ENCODE measurements around the gene CDK17. TPM values are rescaled to one million over a fixed set of nuclear protein-coding genes. Genes with fewer than 3 reads are reported as not detected.
"Not testable (repeated sequence)": the region's sequence is repeated elsewhere in the genome, so short reads cannot be mapped to it uniquely, and the experiment has no call there.

CDK17 gene
- total RNA-seq, 1 donor from 2014 or later: 197 TPM

DNA sequence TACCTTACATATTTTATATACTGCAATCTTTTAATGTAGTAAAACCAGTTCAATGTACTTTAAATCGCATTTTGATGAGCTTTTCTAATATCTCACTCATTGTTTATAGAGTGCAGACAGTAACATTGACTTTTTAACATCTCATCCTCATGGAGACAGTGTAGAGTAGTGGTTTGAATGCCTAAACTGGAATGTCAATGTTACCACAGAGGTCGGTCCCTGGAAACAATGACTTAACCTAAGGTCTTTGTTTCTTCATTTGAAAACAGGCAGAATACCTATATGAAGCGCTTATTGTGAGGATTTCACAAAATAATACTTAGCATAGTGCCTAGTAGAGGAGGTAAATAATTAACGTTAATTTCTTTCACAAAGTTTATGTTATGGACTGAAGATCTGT lies 5.0 kb downstream of the CDK17 start:
- DNase-seq (ENCODE audit: extremely low read depth, low read depth, low spot score): no peak

DNA sequence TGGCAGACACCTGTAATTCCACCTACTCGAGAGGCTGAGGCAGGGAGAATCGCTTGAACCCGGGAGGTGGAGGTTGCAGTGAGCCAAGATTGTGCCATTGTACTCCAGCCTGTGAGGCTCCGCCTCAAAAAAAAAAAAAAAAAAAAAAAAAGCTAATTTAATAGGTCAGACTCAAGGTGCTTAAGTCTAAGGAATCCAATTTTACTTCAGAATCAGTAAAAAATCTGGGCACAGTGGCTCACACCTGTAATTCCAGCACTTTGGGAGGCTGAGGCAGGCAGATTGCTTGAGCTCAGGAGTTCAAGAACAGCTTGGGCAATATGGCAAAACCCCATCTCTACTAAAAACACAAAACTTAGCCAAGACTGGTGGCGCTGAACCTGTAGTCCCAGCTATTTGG lies 7.0 kb downstream of the CDK17 start:
- not testable (repeated sequence) for DNase-seq (ENCODE audit: extremely low read depth, low read depth, low spot score)

DNA sequence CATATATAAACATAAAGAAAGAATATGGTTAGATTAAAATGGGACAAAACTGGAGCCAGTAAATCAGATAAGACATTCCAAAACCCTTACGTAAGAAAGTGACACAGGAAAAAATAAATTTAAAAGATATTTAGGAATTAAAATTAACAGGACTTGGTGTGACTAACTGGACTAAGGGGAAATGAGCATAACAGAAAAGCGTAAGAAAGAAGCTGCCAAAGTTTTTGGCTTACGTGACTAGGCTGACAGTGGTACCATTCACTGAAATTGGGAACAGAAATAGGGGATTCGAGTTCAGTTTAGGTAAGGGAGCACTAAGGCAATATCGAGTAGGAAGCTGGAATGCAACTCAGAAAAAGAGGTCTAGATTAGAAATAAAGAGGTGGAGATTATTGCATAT lies 7.8 kb downstream of the CDK17 start:
- no peak for DNase-seq (ENCODE audit: extremely low read depth, low read depth, low spot score)

DNA sequence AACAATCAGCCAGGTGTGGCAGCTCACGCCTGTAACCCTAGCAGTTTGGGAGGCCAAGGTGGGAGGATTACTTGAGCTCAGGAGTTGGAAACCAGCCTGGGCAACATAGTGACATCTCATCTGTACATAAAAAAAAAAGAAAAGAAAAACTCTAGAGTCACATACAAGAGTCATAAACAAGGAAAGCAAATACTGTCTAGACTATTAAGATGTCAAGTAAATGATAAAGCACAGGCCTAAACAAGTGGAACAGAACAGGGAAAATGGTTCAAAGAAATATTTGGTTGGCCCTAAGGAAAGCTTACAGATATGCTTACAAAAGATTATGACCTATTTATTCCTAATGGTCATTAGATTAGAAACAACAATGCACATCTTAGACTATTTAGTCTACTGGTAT lies 12.3 kb downstream of the CDK17 start:
- DNase-seq (ENCODE audit: extremely low read depth, low read depth, low spot score): no peak

DNA sequence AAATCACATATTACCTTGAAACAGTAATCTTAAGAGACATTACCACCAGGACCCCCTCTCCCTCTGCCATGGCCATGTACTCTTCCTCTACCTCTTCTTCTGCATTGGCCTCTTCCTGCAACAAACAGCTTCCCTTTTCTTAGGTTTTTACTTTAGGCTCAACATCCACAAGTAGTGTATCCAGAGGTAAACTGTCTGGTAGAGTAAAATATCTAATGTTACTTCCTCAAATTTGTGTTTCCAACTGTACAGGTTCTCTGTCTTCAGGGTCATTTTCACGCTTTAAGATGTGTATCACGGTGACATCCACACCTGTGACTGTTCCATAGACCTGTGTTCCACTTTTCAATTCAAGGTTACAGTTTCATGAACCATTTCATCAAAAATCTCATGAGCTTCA lies 13.4 kb downstream of the CDK17 start:
- DNase-seq (ENCODE audit: extremely low read depth, low read depth, low spot score): no peak

DNA sequence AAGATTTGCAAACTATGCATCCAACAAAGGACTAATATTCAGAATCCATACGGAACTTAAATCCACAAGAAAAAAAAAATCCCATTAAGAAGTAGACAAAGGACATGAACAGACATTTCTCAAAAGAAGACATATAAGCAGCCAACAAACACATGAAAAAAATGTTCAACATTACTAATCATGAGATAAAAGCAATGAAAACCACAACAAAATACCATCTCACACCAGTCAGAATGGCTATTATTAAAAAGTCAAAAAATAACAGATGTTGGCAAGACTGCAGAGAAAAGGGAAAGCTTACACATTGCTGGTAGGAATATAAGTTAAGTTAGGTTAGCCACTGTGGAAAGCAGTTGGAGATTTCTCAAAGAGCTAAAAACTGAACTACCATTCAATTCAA lies 16.2 kb downstream of the CDK17 start:
- no peak for DNase-seq (ENCODE audit: extremely low read depth, low read depth, low spot score)

DNA sequence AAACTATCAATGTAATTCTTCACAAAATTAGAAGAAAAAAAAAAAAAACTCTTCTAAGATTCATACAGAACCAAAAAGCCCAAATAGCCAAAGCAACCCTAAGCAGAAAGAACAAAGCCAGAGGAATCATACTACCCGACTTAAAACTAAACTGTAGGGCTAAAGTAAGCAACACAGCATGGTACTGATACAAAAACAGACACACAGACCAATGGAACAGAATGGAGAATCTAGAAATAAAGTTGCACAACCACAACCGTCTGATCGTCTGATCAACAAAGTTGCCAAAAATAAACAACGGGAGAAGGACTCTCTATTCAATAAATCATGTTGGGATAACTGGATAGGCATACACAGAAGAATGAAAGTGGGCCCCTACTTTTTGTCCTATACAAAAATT lies 16.9 kb downstream of the CDK17 start:
- DNase-seq (ENCODE audit: extremely low read depth, low read depth, low spot score): no peak

DNA sequence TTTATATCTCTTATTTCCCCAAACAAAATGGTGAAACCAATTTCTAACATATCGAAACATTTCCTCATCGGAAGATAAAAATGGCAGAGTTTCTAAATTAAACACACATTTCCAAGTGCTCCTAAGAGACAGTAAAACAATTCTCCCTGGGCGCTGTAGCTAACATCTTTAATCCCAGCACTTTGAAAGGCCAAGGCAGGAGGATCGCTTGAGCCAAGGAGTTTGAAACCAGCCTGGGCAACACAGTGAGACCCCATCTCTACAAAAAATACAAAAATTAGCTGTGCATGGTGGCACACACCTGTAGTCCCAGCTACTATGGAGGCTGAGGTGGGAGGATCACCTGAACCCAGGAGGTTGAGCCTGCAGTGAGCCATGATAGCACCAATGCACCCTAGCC lies 20.5 kb downstream of the CDK17 start:
- DNase-seq (ENCODE audit: extremely low read depth, low read depth, low spot score): not testable (repeated sequence)

DNA sequence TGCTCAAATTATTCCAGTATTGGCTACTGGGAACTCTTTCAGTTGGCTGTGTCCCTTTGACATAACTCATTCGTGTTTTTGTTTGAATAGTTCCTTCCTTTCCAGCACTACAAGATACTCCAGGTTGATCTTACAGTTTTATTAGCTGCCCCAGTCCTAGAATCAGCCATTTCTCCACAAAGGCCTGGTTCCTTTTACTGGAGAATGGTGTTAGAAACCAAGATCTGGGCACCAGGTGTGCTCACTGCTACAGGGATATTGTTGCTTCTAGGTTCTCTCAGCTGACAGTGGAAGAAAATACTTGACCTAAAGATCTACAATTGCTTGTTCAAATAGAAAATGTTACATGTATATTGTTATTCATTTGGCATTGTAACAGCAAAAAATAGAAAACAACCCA lies 21.9 kb downstream of the CDK17 start:
- DNase-seq (ENCODE audit: extremely low read depth, low read depth, low spot score): no peak

DNA sequence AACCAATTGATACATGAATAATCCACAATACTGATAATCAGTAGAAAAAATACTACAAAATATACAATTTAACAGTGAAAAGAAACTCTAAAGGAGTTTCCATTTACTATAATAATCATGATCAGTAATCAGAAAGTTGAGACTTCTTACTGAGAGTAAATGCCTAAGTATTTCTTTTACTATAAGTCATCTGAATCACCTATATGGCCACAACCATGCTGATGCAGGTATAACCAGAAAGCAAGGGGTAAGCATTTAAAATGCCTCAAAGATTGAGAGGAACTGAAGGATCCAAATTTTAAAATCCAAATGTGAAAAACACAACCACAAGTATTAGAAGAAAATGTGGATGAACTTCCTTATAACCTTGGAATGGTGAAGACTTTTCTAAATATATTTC lies 23.4 kb downstream of the CDK17 start:
- no peak for DNase-seq (ENCODE audit: extremely low read depth, low read depth, low spot score)

DNA sequence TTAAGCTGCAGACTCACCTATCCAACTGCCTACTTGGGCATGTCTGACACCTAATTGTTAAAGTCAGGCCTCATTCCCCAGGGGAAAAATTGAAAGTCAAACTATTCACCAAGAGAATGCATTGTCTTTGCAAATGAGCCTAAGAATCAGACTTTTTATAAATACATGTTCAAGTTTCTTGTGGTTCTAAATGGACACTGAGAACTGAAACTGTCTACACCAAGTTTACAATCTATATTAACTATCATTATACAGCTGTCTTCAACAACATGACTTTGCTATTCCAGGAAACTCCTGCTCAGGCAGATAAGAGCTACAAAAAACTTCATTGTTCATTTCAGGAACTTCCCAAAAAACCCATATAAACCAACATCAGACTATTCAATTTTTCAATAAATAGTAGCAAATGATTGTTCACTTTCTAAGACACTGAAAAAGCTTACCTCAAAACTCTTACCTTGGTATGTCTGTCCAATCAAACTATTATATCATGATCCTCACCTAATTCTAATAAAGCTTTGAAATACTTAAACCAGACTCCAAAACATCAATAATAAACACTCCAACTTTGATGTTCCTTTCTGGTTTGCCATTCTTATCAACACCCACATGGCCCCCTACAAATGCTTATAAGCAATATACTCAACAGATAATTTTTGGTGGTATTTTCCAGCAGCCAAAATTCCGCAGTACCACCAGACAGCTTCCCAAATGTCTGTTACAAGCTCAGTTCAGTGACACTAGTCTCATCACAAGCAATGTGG lies 24.2 kb downstream of the CDK17 start:
- DNase-seq (ENCODE audit: extremely low read depth, low read depth, low spot score): no peak

DNA sequence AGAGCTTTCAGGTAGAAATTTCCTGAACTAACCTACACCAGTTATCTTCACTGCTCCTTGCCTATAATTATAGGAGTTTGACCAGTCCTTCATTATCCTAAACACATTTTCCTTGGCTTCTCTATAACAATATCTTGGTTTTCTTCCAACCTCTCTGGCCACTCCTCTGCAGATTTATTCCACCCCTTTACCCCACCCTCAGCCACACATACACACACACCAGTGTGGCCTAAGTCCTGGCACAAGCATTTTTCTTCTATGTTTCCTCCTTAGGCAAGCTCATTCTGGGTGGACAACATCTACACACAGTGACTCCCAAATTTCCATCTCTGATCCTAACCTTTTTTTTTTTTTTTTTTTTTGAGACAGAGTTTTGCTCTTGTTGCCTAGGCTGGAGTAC lies 25.1 kb downstream of the CDK17 start:
- no peak for DNase-seq (ENCODE audit: extremely low read depth, low read depth, low spot score)

DNA sequence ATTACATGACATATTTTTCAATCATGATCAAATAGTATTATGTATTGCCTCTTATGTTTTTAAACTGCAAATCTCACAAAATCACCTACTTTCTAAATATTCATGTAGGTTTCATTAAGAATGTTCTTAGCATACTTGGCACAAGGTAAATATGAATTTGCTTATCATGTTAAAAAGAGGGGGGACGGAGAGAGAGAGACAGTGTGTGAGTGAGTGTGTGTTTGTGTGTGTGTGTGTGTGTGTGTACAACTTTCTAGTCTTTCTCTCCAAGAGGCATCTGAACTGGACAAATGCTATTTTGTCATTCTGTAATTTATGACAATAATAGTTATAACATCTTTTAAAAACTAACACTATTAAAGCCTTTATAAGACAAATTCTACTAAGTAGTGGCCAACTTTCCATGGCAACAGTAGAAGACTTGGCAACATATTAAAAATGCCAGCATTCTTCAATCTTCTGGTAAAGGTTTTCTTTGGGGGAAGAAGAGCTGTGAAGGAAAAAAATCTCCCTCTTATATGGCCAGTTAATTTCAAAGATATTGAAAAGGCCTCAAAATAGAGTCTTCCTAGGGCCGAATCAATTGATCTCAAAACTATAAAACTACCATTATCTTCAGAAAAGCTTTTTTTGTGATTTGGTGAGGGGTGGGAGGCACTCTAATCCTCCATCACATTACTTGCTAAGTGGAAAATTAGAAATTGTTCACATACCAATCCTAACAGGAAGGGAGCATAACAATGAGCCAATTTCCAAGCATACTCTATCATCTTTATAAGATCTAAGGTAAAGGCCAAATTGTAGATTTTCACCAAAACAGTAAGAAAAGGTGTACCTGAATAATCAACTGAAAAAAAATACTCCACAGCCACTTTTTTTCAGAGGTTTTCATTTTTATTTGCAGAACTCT lies 28.2 kb downstream of the CDK17 start:
- no peak for DNase-seq (ENCODE audit: extremely low read depth, low read depth, low spot score)

DNA sequence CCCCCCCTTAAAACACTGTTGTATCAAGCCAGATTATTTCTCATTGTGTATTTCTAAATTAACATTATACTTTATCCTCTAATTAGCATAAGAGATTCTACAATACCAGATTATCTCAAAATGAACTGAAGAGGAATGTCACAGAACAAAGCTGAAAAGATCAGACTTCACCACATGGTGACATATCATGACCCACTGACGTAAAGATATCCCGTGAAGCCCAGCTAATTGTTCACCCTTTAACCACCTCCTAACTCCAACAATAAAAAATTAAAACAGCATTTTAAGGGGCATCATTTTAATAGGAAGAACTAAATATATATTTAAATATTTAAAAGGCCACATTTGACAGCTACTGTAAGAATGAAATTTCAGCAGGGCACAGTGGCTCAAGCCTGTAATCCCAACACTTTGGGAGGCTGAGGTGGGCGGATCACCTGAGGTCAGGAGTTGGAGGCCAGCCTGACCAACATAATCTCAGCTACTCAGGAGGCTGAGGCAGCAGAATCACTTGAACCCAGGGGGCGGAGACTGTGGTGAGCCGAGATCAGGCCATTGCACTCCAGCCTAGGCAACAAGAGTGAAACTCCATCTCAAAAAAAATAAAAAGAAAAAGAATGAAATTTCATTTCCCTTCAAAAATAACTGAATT lies 29.0 kb downstream of the CDK17 start:
- no peak for DNase-seq (ENCODE audit: extremely low read depth, low read depth, low spot score)

DNA sequence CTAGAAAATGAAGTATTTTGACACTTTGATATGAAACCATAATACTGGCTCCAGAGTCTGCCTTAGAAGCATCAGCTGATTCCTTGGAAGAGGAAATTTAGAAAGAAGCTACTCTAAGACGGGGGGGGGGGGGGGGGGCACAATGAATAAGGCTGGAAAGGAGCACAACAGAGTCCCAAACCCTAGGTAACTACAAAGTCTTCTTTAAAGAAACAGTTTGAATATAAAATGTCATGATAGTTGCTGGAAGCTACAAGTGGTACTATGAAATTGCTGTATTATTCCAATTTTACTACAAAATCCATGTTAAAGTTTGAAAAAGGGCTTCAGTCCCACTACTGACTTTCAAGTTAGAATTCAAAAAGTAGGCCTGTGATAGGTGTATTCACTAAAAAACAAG lies 31.6 kb downstream of the CDK17 start:
- DNase-seq (ENCODE audit: extremely low read depth, low read depth, low spot score): no peak

DNA sequence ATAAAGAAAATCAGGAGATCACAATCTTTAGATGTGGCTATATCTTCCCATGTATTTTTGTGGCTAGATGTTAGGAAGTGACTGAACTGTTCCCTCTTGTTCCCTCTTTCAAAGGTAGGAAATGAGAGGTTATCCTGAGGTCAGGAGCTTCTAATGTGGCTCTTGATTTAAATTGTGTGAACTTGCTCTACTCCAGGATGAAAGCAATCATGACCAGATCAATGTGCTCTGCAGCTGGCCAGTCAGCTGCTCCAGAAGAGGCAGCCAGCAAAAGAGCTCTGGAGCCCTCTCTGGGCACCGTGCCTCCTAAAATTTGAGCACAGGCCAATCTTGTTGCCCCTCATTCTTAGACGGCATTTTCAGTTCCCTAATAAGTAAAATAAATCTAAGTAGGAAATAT lies 32.0 kb downstream of the CDK17 start:
- DNase-seq (ENCODE audit: extremely low read depth, low read depth, low spot score): no peak

DNA sequence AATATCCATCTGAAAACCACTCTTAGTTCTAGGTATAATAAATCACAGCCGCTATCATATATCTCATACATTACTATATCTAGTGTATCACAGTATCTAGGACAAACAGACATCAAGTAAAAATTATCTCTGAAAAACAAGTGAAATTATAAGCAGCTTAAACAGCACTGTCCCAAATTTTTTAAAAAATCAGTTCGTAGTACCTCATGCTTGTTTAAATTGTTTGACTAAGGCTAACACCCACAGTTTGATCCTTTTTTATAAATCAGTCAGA lies 33.9 kb downstream of the CDK17 start:
- DNase-seq (ENCODE audit: extremely low read depth, low read depth, low spot score): no peak

DNA sequence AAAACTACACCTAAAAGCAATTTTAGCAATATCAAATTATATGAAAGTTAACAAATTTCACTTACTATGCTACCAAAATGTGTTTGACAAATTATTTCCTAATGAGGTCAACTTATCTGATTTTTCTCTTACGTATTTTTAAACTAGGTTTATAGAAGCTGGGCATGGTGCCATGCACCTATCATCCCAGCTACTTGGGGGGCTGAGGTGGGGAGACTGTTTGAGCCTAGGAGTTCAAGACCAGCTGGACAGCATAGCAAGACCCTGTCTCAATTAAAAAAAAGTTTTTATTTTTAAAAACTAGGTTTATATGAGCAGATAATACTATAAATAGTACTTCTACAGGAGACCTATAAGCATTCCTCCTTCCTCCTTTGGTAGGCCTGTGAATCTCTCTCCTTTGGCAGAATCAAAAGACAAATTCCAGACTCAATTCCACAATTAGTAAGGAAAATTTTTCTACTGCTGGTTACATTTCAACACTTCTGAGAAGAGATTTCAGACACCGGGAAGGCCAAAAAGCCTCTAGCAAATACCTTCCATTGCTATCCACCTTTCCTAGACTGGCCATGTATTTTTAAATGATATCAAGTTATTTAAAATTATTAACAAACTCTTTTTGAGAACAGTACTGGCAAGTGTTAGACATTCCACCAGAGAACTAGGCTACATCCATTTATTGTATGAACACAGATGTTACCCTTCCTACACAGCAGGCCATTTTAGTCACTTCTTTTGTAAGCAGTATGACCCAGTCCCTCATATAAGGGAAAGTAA lies 34.4 kb downstream of the CDK17 start:
- no peak for DNase-seq (ENCODE audit: extremely low read depth, low read depth, low spot score)

DNA sequence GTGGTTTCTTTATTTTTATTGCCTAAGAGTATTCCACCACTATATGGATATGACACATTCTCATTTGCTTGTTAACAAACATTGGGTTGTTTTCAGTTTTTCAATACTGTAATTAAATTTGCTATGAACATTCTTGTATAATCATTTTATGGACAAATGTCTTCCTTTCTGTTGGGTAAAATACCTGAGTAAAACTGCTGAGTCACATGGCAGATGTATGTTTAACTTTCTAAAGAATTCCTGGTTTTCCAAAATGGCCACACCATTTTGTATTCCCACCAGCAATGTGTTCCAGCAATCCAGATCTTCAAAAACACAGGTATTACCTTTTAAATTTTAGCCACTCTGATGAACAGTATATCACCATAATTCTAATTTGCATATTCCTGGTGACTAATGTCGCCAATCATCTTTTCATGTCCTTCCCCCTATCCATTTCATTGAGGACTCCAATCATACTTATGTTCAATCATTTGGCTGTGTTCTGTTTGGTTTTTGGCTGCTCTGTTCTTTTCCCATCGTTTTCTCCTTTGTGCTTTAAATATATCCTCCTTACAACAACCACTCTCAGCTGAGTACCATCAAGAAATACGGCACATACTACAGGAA lies 36.0 kb downstream of the CDK17 start:
- DNase-seq (ENCODE audit: extremely low read depth, low read depth, low spot score): no peak

DNA sequence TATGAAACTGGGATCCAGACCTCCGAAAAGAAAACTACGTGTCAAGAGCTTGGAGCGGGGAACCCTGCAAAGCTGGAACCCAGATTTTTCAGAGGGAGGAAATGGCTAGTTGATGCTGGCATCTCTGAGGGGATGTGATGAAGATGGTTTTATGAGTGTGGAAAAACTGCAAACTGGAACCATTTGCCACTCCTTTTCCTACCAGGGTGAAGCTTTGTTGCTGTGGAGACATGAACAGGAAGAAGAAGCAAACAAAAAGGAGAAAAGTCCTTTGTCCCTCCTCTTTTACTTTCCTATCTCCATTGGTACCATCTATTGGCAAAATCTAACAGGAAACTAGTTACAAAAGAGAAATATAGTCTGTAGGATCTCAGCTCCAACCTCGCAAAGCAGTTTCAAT lies 39.2 kb downstream of the CDK17 start:
- DNase-seq (ENCODE audit: extremely low read depth, low read depth, low spot score): no peak

DNA sequence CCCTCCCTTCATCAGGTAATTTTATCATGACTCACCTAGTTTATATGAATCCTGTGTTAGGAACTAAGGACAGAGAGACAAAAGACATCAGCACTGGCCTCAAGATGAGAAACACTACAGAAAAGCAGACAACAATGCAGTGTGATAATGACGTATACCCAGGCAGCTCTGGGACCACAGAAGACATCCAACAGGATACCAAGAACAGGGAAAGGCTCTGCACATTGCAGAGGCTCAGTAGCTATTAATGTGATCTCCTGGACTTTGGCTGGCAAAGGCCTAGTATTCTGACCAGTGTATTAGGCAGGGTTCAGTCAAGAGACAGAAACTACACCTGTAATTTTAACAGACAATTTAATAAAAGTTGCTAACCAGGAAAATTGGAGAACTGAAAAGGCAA lies 39.7 kb downstream of the CDK17 start:
- DNase-seq (ENCODE audit: extremely low read depth, low read depth, low spot score): no peak

Data from glomerular endothelial cell (primary cell).